Endothelial cell (in vitro differentiated cells): Measurements from ENCODE around the gene ARHGEF38. TPM values are rescaled to one million over a fixed set of nuclear protein-coding genes. Genes with fewer than 3 reads are reported as not detected.

ENCODE experiments used
- DNase-seq: peaks from one replicate; pipeline ENCODE4 v3.0.0; 2021; ENCODE audit warnings: low spot score
- H3K27ac Mint-ChIP-seq: one replicate; pipeline ENCODE4 v1.8.0; 2021; ENCODE audit warnings: mixed read lengths, inconsistent platforms; ENCODE audit not compliant: unreplicated experiment
- H3K27me3 Mint-ChIP-seq: one replicate; pipeline ENCODE4 v1.8.0; 2021; ENCODE audit warnings: mild to moderate bottlenecking, moderate library complexity, mixed read lengths, inconsistent platforms; ENCODE audit not compliant: unreplicated experiment
- H3K36me3 Mint-ChIP-seq: one replicate; pipeline ENCODE4 v1.8.0; 2021; ENCODE audit warnings: mild to moderate bottlenecking, low read depth, mixed read lengths, inconsistent platforms; ENCODE audit not compliant: unreplicated experiment
- H3K4me1 Mint-ChIP-seq: one replicate; pipeline ENCODE4 v1.8.0; 2021; ENCODE audit warnings: mild to moderate bottlenecking, mixed read lengths, inconsistent platforms; ENCODE audit not compliant: unreplicated experiment
- H3K4me3 Mint-ChIP-seq: one replicate; pipeline ENCODE4 v1.8.0; 2021; ENCODE audit warnings: mild to moderate bottlenecking, mixed read lengths, inconsistent platforms; ENCODE audit not compliant: unreplicated experiment
- H3K9me3 Mint-ChIP-seq: one replicate; pipeline ENCODE4 v1.8.0; 2021; ENCODE audit warnings: mixed read lengths, inconsistent platforms; ENCODE audit not compliant: unreplicated experiment
- CTCF ChIP-seq: fragments of 200-600 bp; sonication (generic); IDR thresholded peaks from one replicate; pipeline ENCODE4 v1.5.0; 2021; ENCODE audit warnings: antibody characterized with exemption; ENCODE audit not compliant: unreplicated experiment
- total RNA-seq: library from RNA; stranded (reverse); fragmentation: NEBNext Ultra II Directional; extraction: Animal tissue kit (Norgen Biotek cat#: 25700); gene quantifications from one replicate; pipeline ENCODE4 v1.2.1, GENCODE V29; 2021; ENCODE audit not compliant: unreplicated experiment

The ARHGEF38 gene
- total RNA-seq, 1 donor from 2014 or later = not detected

GRCh38 chr4:105619188-105619931 is 66.9 kb downstream of the ARHGEF38 start:
- no peak overlapping the region for H3K4me3 Mint-ChIP-seq

GRCh38 chr4:105620640-105621323 is 68.4 kb downstream of the ARHGEF38 start:
- Mint-ChIP-seq H3K9me3 (no peaks in the 10 kb centered on the region), H3K27me3 (peaks cover 2% of the 10 kb centered on the region), H3K4me3 (no peak overlapping the region), H3K27ac (no peak overlapping the region), H3K4me1 (no peaks in the 10 kb centered on the region), H3K36me3 (no peaks in the 10 kb centered on the region)
- no peak for DNase-seq
- no peak for TF ChIP-seq CTCF

More at GRCh38 chr4:105619188-105619931, 66.9 kb downstream of the ARHGEF38 start:
- H3K9me3 Mint-ChIP-seq = no peaks in the 10 kb centered on the region
- no peak for TF ChIP-seq CTCF
- no peaks in the 10 kb centered on the region for H3K4me1 Mint-ChIP-seq
- H3K27me3 Mint-ChIP-seq = peaks cover 2% of the 10 kb centered on the region
- no peaks in the 10 kb centered on the region for H3K36me3 Mint-ChIP-seq
- H3K27ac Mint-ChIP-seq = no peak overlapping the region
- no peak for DNase-seq

- DNase-seq = no peak
- Mint-ChIP-seq H3K4me3 (no peak overlapping the region), H3K36me3 (no peaks in the 10 kb centered on the region), H3K9me3 (no peaks in the 10 kb centered on the region), H3K27ac (no peak overlapping the region), H3K4me1 (no peaks in the 10 kb centered on the region), H3K27me3 (peaks cover 2% of the 10 kb centered on the region)
- TF ChIP-seq CTCF = no peak
Measured at GRCh38 chr4:105622269-105622668, 69.8 kb downstream of the ARHGEF38 start.

GRCh38 chr4:105623099-105623498 is 70.7 kb downstream of the ARHGEF38 start:
- Mint-ChIP-seq H3K4me3 (no peak overlapping the region), H3K27me3 (peaks cover 2% of the 10 kb centered on the region), H3K27ac (no peak overlapping the region), H3K9me3 (no peaks in the 10 kb centered on the region), H3K36me3 (no peaks in the 10 kb centered on the region), H3K4me1 (no peaks in the 10 kb centered on the region)
- TF ChIP-seq CTCF = no peak
- DNase-seq = no peak

- no peaks in the 10 kb centered on the region for H3K36me3 Mint-ChIP-seq
- DNase-seq = no peak
- no peak overlapping the region for H3K27ac Mint-ChIP-seq
- H3K9me3 Mint-ChIP-seq = no peaks in the 10 kb centered on the region
- peaks cover 2% of the 10 kb centered on the region for H3K27me3 Mint-ChIP-seq
- no peak overlapping the region for H3K4me3 Mint-ChIP-seq
- TF ChIP-seq CTCF = no peak
- H3K4me1 Mint-ChIP-seq = no peaks in the 10 kb centered on the region
Measured at GRCh38 chr4:105624530-105624929, 72.1 kb downstream of the ARHGEF38 start.
